SK-N-DZ (cell line): ENCODE results near the gene PROZ.

Source experiments
- DNase-seq: peaks from one replicate; pipeline ENCODE4 v3.0.0-alpha.2; 2015; ENCODE audit warnings: low spot score

The PROZ gene

GRCh38 chr13:113178896-113179167 lies 20.4 kb downstream of the PROZ start:
- DNase-seq = no peak

DNA sequence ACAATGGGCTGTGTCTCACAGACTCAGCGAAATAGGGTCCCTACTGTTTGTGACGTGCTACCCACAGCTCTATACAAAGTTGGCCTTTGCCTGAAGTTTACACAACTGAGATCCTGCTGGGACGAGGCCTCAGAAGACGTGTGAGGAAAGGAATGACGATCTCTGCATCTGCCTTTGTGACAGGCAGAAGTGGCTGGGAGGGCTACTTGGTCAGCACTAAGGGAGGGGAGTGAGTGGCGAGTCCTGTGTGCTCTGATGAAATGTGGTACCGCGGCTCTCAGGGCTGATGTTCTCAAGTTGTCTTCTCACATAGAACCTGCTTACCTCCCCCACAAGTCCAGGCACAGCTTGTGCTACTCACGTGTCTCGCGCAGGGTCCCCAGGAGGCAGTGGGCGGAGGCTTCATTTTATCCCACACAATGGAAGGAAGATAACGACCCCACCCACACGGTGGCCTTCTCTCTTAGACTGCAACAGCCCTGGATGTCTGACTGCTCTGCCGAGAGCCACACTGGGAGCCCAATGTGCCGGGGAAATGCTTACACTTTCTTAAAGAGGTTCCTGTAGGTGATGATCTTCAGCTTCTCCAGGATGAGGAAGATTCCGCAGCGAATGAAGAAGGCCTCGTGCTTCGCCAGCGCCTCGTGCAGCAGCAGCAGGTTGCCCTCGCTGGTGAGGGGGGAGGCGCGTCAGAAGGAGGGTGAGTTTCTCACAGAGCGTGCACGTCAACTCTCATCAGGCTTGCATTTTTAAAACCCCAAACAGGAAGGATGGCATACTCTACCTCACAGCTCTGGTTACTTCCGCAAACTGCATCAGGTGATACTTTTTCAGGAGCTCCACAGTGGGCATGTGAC lies 21.2 kb downstream of the PROZ start:
- DNase-seq = no peak

GRCh38 chr13:113182046-113182445 lies 23.6 kb downstream of the PROZ start:
- no peak for DNase-seq

DNA sequence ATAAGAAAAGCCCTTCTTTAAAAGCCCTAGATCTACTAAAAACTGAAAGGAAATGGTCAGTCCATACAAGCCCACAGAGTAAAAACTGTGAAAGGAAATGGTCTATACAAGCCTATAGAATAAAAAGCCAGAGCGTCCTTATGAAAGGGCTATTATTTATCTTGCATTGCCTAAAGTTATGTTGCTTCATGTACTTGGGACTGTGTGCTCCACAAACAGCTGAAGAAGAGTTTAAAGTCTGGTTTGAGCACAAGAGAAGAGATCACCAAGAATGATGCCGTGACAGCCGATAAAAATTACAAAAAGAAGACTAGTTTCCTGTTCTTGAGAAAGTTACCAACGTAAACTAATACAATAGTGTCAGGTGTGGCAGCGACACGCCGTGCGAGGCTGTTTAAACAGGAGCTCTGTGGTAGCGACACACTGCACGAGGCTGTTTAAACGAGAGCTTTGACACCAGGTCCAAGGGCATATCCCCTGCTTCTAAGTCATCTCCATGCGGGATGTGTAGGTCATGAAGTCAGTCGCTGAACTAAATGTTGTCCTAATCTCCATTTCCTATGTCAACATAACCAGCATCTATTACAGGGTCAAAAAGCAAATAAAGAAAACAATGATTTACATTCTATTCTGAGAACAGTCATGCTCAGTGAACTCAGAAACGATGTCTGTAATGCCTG lies 25.1 kb downstream of the PROZ start:
- DNase-seq = no peak

DNA sequence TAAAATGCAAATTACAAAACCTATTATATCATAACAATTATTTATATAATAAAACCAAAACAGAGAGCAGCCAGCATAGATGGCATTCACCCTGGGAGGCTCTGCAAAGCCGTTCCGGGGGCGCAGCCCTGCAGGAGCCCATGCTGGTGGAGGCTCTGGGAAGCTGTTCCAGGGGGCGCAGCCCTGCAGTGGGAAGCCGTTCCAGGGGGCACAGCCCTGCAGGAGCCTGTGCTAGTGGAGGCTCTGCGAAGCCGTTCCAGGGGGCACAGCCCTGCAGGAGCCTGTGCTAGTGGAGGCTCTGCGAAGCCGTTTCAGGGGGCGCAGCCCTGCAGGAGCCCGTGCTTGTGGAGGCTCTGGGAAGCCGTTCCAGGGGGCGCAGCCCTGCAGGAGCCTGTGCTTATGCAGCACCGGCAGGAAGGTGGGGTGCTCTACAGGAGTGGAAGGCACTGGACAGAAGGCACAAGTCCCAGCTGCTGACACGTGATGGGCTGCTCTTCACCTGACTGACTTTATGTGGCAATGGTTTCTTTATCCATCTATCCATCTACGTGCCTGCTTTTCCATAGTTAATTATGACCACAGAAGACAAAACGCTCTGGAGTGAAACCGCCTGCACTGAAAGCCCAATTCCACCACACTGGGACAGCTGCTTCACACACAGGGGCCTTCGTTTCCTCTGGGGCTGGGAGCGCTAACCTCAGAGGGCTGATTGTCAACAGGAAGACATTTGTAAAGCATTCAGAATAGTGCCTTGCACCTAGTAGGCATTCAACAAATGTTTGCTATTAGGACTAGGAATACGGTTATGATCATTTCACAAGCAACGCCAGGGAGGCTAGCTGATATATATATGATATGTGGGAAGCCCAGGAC lies 26.4 kb downstream of the PROZ start:
- DNase-seq = no peak

GRCh38 chr13:113186061-113186900 lies 27.8 kb downstream of the PROZ start:
- no peak for DNase-seq

DNA sequence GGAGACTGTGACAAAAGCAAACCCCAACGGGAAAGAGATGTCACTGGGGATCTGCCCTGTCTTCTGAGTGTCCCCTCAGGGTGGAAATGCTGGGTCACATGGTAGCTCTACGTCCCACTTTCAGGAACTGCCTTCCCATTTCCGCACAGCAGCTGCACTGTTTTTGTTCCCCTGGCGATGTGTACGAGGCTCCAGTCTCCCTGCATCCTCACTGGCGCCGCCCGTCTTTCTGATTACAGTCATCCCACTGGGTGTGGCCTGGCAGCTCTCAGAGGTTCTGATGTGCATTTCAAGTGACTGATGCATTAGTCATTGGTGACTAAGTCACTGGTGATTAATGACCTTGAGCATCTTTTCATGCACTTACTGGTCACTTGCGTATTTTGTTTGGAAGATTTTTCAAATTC lies 28.8 kb downstream of the PROZ start:
- no peak for DNase-seq

DNA sequence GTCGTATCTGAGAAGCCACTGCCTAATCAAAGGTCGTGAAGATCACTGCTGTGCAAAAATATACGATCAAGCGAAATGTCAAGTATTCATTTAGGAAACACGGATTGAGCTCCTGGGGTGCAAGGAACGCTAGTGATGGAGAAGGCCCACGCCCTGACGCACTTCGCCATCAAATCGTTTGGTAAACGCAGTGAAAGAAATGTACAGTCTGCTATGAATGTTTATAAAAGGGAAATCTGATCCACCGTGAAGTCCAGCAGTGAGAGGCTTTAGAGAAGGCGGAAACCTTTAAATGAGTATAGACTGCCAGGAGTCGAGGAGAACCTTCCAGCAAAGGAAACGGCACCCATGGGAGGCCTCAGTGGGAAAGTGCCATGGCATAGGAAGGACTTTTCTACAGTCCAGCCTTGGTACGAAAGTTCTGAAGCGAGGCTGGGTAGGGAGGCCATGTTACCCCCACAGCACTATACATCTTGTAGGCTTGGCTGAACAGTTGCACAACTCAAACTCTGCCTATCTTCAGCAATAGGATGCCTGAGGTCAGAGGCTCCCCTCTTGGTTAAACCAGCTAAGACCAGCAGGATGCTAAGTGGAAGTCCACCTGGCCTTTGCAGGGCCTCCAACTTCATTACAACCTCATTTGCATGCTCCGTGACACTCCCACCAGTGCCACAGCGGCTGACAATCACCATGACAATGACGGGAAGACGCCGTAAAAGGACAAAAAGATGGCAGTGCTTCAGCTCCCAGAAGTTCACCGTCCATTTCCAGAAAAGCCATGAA lies 29.6 kb downstream of the PROZ start:
- DNase-seq = no peak

GRCh38 chr13:113190181-113190580 lies 31.7 kb downstream of the PROZ start:
- DNase-seq = no peak

DNA sequence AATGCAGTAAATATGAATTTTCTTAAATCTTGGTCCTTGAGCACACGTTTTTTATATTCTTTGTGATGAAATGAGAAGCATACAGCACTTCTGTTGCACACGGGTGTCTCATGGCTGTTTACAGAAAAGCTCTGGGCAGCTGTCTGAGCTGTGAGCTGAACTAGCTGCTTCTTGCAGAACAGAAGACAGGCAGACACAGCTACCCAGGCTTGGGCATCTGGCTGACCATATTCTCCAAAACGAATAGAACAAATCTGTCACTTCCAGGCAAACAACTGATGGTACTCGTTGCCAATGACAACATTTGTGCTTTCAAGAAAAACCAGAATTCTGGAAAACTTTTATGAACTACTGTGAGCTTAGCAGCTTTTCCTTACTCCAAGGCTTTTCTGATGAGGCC lies 33.8 kb downstream of the PROZ start:
- no peak for DNase-seq

- no peak for DNase-seq
Measured at GRCh38 chr13:113192902-113193301, 34.5 kb downstream of the PROZ start.

DNA sequence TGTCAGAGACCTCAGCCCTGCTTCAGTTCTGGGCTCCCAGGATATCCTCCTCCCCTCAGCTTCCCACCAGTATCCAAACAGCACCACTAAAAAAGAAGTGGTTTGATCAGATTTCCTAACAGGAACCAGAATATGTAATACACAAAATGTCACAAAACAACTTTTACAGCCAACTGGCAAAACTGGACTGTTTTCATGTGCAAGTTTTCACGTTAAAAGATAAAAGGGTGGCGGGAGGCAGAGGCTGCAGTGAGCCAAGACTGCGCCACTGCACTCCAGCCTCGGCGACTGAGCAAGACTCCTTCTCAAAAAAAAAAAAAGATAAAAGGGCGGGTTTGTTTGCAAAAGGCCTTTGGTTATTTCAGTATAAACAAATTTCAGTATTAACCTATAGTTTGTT lies 36.9 kb downstream of the PROZ start:
- no peak for DNase-seq

DNA sequence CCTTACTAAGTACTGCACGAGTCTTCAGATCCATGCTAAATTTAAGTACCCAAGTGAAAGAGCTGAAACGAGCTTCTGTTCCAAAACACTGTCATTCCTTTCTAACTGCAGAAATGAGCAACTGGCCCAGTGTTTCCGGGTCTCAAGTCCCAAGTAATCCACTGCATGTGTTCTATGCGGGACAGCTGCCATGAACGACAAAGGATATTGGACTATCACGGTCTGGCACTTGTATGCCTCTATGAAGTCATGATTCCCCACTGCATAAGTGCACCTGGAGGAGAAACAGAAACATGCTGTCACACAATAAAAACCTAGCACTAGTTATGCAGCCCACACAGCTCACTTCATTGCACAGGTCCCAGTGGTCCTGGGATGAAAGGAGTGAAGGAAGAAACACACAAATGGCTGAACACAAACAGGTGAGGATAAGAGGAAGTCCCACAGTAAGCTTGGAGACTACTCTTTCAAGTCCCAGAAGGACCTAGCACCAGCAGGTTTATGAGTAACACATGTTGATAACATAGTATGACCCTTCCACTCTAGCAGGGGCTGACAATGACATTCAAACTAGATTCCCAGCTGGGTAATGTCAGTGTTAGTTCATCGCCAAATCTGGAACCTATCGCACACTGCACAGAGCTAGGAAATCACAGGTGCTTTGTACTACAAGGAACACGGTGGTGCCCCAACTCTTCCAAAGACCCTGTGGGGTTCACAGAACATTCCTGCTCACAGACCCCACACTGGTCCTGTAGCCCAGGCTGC lies 38.7 kb downstream of the PROZ start:
- DNase-seq = no peak

- no peak for DNase-seq
Measured at GRCh38 chr13:113201815-113202214, 43.4 kb downstream of the PROZ start.

- DNase-seq = no peak
Measured at GRCh38 chr13:113202912-113203311, 44.5 kb downstream of the PROZ start.

DNA sequence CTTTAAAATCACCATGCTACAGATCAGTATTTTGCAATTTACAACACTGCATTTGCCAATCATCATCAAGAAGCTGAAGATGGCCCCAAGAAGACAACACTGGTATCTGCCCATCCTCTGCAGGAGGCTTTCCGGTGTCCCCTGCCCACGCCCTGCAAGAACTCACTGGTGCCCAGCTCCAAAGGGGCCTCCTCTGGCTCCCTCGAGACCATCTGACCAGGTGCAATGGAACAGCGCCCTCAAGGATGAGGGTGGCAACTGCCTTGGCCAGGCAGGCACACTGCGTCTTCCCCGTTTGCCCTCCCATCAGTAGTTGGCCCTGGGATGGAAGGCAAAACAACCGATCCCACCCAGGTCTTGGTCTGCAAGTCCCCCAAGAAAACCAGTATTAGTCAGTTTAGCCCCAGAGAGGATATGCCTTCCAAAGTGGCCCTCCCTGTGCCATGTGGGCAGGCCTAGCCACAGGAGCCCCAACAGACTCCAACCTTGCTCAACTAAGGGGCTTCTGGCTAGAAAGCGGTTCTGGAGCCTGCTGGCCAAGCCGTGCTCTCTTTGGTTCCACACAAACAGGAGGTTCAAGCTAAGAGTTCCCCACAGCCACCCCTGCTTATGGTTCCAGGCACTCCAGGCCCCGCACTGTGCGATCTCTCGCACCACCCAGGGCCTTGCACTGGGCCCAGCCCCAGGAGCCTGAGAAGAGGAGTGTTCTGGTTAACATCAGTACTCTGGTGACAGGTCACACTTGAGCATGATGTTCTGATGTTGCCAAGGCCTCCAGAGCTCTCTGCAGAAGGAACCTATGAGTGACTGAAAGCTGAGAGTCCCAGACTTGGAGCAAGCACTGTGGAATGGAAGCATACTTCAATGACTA lies 45.3 kb downstream of the PROZ start:
- peak; percentile 86 for DNase-seq

DNA sequence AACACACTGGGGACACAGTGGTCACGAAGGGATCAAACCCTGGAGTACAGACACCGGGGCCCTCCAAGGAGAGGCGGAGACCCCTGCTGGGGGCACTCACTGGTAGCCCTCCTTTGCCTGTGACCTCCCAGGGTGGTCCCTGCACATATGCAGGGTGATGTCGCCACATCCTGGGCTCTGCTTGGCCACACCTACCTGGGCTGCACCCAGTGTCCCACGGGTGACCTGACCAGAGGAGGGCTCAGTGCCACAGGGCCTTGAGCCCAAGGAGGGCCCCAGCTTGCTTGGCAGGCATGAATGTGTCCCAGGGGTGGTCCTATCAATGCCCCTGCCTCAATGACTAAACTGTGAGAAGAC lies 45.9 kb downstream of the PROZ start:
- no peak for DNase-seq

DNA sequence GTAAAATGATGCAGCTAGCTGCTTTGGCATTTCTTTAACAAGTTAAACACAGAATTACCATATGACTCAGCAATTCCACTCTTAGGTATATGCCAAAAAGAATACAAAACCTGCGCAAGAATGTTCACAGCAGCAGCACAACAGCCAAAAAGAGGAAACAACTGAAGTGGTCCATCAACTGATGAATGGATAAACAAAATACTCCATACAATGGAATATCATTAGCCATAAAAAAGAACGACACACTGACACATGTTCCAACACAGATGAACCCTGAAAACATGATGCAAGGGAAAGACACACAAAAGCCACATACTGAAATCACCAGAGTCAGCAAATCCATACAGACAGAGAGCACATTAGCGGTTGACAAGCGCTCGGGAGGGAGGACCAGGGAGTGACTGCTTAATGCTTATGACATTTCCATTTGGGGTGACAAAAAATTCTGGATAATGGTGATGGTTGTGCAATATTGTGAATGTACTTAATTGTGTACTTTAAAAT lies 47.0 kb downstream of the PROZ start:
- DNase-seq = no peak

GRCh38 chr13:113207460-113207859 lies 49.0 kb downstream of the PROZ start:
- DNase-seq = no peak
